Measurements from ENCODE around the gene PRKCQ.

PRKCQ gene

GRCh38 chr10:6520138-6520537, 59.9 kb downstream of the PRKCQ start:
- no peak for DNase-seq (ENCODE audit: low read depth in 1 of 2, low spot score in 1 of 2)
- in situ Hi-C loops (cut with HindIII; ENCODE audit: low pct_unique_long_range_greater_than_20kb, low sequenced_read_pairs), result no loop called here
- TF ChIP-seq JUND (IDR thresholded peaks at IDR 0.05; ENCODE audit: low read depth), result no peak

- no peak for DNase-seq (ENCODE audit: low read depth in 1 of 2, low spot score in 1 of 2)
- in situ Hi-C loops (cut with HindIII; ENCODE audit: low pct_unique_long_range_greater_than_20kb, low sequenced_read_pairs), result no loop called here
- no peak for TF ChIP-seq JUND (IDR thresholded peaks at IDR 0.05; ENCODE audit: low read depth)
Observed at GRCh38 chr10:6518791-6519429, 61.2 kb downstream of the PRKCQ start.

- in situ Hi-C loops (cut with HindIII; ENCODE audit: low pct_unique_long_range_greater_than_20kb, low sequenced_read_pairs), result no loop called here
- no peak for TF ChIP-seq JUND (IDR thresholded peaks at IDR 0.05; ENCODE audit: low read depth)
- no peak for DNase-seq (ENCODE audit: low read depth in 1 of 2, low spot score in 1 of 2)
Observed at GRCh38 chr10:6516929-6517284, 63.2 kb downstream of the PRKCQ start.

GRCh38 chr10:6516281-6516928, 63.7 kb downstream of the PRKCQ start:
- no peak for DNase-seq (ENCODE audit: low read depth in 1 of 2, low spot score in 1 of 2)
- TF ChIP-seq JUND (IDR thresholded peaks at IDR 0.05; ENCODE audit: low read depth), result no peak
- in situ Hi-C loops (cut with HindIII; ENCODE audit: low pct_unique_long_range_greater_than_20kb, low sequenced_read_pairs), result no loop called here

- TF ChIP-seq JUND (IDR thresholded peaks at IDR 0.05; ENCODE audit: low read depth), result no peak
- in situ Hi-C loops (cut with HindIII; ENCODE audit: low pct_unique_long_range_greater_than_20kb, low sequenced_read_pairs), result no loop called here
- no peak for DNase-seq (ENCODE audit: low read depth in 1 of 2, low spot score in 1 of 2)
Observed at GRCh38 chr10:6514844-6515780, 65.0 kb downstream of the PRKCQ start.

GRCh38 chr10:6514180-6514579, 65.9 kb downstream of the PRKCQ start:
- in situ Hi-C loops (cut with HindIII; ENCODE audit: low pct_unique_long_range_greater_than_20kb, low sequenced_read_pairs), result no loop called here
- no peak for TF ChIP-seq JUND (IDR thresholded peaks at IDR 0.05; ENCODE audit: low read depth)

GRCh38 chr10:6513476-6513875, 66.6 kb downstream of the PRKCQ start:
- in situ Hi-C loops (cut with HindIII; ENCODE audit: low pct_unique_long_range_greater_than_20kb, low sequenced_read_pairs), result no loop called here
- TF ChIP-seq JUND (IDR thresholded peaks at IDR 0.05; ENCODE audit: low read depth), result no peak

More at GRCh38 chr10:6514180-6514579, 65.9 kb downstream of the PRKCQ start:
- no peak for DNase-seq (ENCODE audit: low read depth in 1 of 2, low spot score in 1 of 2)

GRCh38 chr10:6512182-6512581, 67.9 kb downstream of the PRKCQ start:
- no peak for DNase-seq (ENCODE audit: low read depth in 1 of 2, low spot score in 1 of 2)
- in situ Hi-C loops (cut with HindIII; ENCODE audit: low pct_unique_long_range_greater_than_20kb, low sequenced_read_pairs), result no loop called here
- no peak for TF ChIP-seq JUND (IDR thresholded peaks at IDR 0.05; ENCODE audit: low read depth)

More at GRCh38 chr10:6513476-6513875, 66.6 kb downstream of the PRKCQ start:
- no peak for DNase-seq (ENCODE audit: low read depth in 1 of 2, low spot score in 1 of 2)

- in situ Hi-C loops (cut with HindIII; ENCODE audit: low pct_unique_long_range_greater_than_20kb, low sequenced_read_pairs), result no loop called here
- no peak for TF ChIP-seq JUND (IDR thresholded peaks at IDR 0.05; ENCODE audit: low read depth)
- no peak for DNase-seq (ENCODE audit: low read depth in 1 of 2, low spot score in 1 of 2)
Observed at GRCh38 chr10:6511347-6511746, 68.7 kb downstream of the PRKCQ start.

GRCh38 chr10:6507311-6507710, 72.8 kb downstream of the PRKCQ start:
- in situ Hi-C loops (cut with HindIII; ENCODE audit: low pct_unique_long_range_greater_than_20kb, low sequenced_read_pairs), result no loop called here
- TF ChIP-seq JUND (IDR thresholded peaks at IDR 0.05; ENCODE audit: low read depth), result no peak
- no peak for DNase-seq (ENCODE audit: low read depth in 1 of 2, low spot score in 1 of 2)

GRCh38 chr10:6505300-6505699, 74.8 kb downstream of the PRKCQ start:
- DNase-seq (ENCODE audit: low read depth in 1 of 2, low spot score in 1 of 2), result no peak
- no peak for TF ChIP-seq JUND (IDR thresholded peaks at IDR 0.05; ENCODE audit: low read depth)
- in situ Hi-C loops (cut with HindIII; ENCODE audit: low pct_unique_long_range_greater_than_20kb, low sequenced_read_pairs), result no loop called here

GRCh38 chr10:6504296-6504695, 75.8 kb downstream of the PRKCQ start:
- TF ChIP-seq JUND (IDR thresholded peaks at IDR 0.05; ENCODE audit: low read depth), result no peak
- in situ Hi-C loops (cut with HindIII; ENCODE audit: low pct_unique_long_range_greater_than_20kb, low sequenced_read_pairs), result no loop called here
- DNase-seq (ENCODE audit: low read depth in 1 of 2, low spot score in 1 of 2), result no peak

GRCh38 chr10:6503171-6503570, 76.9 kb downstream of the PRKCQ start:
- in situ Hi-C loops (cut with HindIII; ENCODE audit: low pct_unique_long_range_greater_than_20kb, low sequenced_read_pairs), result no loop called here
- TF ChIP-seq JUND (IDR thresholded peaks at IDR 0.05; ENCODE audit: low read depth), result no peak
- no peak for DNase-seq (ENCODE audit: low read depth in 1 of 2, low spot score in 1 of 2)
